NCI-H774 (cell line): ENCODE measurements around the gene CREBBP.

ENCODE experiments used
- DNase-seq: peaks from one replicate; lab custom pipeline; 2025; lab: John Stamatoyannopoulos, UW

The CREBBP gene

GRCh38 chr16:3713587-3714242 is 166.8 kb downstream of the CREBBP start:
- no peak for DNase-seq

- DNase-seq: no peak
These were observed 167.6 kb downstream of the CREBBP start for GRCh38 chr16:3712861-3713372.

GRCh38 chr16:3706253-3707012 is 174.1 kb downstream of the CREBBP start:
- DNase-seq: no peak

- DNase-seq: no peak
These were observed 178.4 kb downstream of the CREBBP start for GRCh38 chr16:3702082-3702481.

- no peak for DNase-seq
These were observed 179.0 kb downstream of the CREBBP start for GRCh38 chr16:3701531-3701930.

- no peak for DNase-seq
These were observed 181.6 kb downstream of the CREBBP start for GRCh38 chr16:3698941-3699340.

- no peak for DNase-seq
These were observed 183.9 kb downstream of the CREBBP start for GRCh38 chr16:3696425-3697218.

GRCh38 chr16:3695610-3696369 is 184.7 kb downstream of the CREBBP start:
- no peak for DNase-seq

GRCh38 chr16:3694051-3694450 is 186.5 kb downstream of the CREBBP start:
- no peak for DNase-seq

- DNase-seq: no peak
These were observed 188.8 kb downstream of the CREBBP start for GRCh38 chr16:3691761-3692160.

GRCh38 chr16:3690980-3691720 is 189.4 kb downstream of the CREBBP start:
- no peak for DNase-seq

- DNase-seq: peak; percentile 78
These were observed 190.0 kb downstream of the CREBBP start for GRCh38 chr16:3690470-3690928.

GRCh38 chr16:3689731-3690130 is 190.8 kb downstream of the CREBBP start:
- no peak for DNase-seq

- DNase-seq: no peak
These were observed 192.7 kb downstream of the CREBBP start for GRCh38 chr16:3687792-3688191.

- DNase-seq: no peak
These were observed 193.5 kb downstream of the CREBBP start for GRCh38 chr16:3687021-3687420.

GRCh38 chr16:3681206-3681605 is 199.3 kb downstream of the CREBBP start:
- no peak for DNase-seq

GRCh38 chr16:3677994-3678393 is 202.5 kb downstream of the CREBBP start:
- DNase-seq: no peak

- DNase-seq: no peak
These were observed 204.8 kb downstream of the CREBBP start for GRCh38 chr16:3675601-3676130.
